Embryonic facial prominence (tissue), 1 donor: ENCODE measurements around the gene C19orf67.

Experiments used
- DNase-seq: peaks from one replicate; pipeline ENCODE4 v3.0.0-alpha.2; 2016; ENCODE audit errors: extremely low spot score

C19orf67 gene

DNA sequence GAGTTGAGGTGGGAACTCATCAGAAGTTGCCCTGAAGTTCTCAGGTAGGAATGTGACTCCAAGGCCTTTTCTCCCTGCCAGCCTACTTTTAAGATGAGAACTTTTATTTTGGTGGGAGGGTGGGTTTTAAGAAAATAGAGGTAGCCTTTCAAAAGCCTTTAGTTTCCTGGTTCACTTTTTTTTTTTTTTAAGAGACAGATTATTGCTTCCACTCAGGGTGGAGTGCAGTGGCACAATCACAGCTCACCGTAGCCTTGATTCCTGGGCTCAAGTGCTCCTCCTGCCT is 3.0 kb downstream of the C19orf67 start:
- DNase-seq = no peak

- no peak for DNase-seq
These were observed 3.5 kb downstream of the C19orf67 start for GRCh38 chr19:14081797-14082674.

GRCh38 chr19:14080887-14081796 is 4.4 kb downstream of the C19orf67 start:
- peak; percentile 99 for DNase-seq

DNA sequence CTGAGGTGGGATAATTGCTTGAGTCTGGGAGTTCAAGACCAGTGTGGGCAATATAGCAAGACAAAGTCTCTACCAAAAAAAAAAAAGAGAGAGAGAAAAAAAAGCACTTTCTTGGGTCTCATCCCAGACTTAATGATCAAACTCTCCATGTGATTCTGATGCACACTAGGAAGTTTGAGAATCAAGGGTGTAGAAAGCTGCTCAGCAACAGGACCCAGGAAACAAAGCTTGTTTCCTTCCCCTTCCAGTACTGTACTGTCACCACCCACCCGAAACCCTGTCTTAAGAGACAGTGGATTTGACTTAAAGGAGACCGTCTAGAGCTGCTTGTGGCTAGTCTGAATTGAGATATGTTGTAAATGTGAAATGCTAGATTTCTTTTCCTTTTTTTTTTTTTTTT is 7.2 kb downstream of the C19orf67 start:
- no peak for DNase-seq

DNA sequence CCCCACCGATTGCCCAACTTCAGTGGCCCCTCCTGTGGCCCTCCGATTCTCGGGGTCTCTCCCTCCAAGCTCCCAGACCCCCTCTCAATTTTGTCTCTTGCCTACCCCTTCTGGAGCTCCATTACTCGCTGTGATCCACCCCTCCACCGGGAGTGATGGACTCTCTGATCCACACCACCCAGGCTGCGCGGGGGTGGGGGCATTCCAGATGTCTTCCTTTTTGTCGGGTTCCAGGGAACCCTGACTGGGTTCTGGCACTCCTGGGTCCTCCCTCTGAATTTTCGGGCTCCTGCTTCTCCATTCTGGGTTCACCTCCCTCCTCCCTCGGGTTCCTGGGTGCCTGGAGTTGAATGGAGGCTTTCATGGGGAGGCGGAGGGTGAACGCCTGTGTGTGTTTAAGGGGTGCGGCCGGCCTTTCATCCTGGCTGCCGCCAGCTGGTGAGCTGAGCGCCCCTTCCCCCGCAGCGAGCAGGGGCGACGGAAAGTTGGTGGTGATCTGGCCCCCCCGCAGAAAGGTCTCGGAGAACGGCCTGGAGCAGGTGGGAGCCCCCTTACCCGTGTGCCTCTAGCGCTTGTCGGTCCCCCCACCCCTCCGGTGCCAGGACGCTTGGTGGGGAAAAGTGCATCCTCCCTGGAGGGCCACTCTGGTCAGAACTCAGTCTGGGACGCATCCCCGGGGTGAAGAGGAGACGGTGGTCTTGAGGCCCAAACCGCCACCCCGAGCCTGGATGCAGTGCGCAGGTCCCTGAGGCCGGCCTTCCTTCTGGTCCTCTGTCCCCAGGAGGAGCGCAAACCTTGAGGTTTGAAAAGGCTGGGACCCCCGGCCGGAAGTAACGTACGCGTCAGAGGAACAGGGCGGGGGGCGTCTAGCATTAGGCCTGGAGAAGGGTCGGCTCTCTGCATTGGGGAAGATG is 11.4 kb downstream of the C19orf67 start:
- no peak for DNase-seq

- DNase-seq = no peak
These were observed 12.2 kb downstream of the C19orf67 start for GRCh38 chr19:14073261-14073924.

DNA sequence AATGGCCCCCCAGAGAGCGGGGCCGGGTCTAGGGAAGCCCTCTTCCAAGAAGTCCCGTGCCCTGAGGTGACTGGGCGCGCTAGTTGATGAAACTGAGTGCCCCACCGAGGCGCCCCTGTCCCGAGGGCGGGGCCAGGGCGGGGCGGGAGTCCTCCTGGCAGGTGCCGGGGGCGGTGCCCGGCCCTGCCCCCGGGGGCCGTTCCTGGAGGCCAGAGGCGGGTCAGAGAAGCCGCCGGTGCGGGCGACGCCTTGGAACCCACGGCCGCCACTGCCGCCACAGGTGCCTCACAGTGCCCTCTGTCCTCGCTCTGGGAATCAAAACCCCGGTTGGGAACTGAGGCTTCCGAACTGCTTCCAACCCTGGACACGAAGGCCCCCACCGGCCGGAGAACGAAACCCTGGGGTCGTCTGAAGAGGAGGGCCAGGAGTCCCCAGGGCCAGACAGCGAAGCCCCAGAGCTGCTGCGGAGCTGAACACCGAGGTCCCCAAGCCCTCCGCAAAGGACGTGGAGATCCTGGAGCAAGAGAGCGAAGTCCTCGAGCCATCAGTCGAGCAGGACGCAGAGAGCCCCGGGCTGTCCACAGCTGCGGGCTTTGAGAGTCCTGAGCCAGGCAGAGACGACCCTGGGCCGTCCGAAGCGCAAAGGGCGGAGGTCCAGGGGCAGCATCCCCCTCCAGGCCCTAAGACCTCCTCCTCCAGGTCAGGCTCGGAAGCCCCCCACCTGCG is 12.9 kb downstream of the C19orf67 start, which contains the start of gene MISP3:
MISP3 (plus strand) TSS at position 252 of the 726 bp plus-strand sequence. CDS start 524 bp downstream, outside the sequence.
- DNase-seq = no peak

DNA sequence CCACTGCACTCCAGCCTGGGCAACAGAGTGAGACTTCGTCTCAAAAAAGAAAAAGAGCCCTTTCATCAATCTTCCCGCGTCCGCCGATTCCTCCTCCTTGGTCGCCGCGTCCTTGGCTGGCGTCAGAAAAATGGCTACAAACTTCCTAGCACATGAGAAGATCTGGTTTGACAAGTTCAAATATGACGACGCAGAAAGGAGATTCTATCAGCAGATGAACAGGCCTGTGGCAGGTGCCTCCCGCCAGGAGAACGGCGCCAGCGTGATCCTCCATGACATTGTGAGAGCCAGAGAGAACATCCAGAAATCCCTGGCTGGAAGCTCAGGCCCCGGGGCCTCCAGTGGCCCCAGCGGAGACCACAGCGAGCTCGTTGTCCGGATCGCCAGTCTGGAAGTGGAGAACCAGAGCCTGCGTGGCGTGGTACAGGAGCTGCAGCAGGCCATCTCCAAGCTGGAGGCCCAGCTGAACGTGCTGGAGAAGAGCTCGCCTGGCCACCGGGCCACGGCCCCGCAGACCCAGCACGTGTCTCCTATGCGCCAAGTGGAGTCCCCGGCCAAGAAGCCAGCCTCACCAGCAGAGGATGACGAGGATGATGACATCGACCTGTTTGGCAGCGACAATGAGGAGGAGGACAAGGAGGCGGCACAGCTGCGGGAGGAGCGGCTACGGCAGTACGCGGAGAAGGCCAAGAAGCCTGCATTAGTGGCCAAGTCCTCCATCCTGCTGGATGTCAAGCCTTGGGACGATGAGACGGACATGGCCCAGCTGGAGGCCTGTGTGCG is 15.1 kb downstream of the C19orf67 start:
- DNase-seq = no peak

DNA sequence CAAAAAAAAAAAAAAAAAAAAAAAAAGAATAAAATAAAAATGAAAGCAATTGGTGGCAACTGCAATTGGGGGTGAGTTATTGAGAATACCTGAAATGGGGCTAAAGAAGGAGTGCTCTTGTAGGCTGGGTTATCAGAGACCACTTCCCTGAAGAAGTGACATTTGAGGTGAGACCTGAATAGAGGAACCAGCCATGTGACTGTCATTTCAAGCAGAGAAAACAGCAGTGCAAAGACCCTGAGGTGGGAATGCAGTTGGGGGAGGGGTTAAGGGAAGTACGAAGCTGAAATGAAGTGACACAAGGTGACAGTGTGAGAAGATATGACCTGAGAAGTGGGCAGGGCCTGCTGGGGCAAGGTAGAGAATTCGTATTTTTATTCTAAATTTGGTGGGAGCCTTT is 19.4 kb downstream of the C19orf67 start:
- no peak for DNase-seq

GRCh38 chr19:14063105-14063504 is 22.5 kb downstream of the C19orf67 start:
- no peak for DNase-seq

- no peak for DNase-seq
These were observed 23.1 kb downstream of the C19orf67 start for GRCh38 chr19:14062558-14062855.

DNA sequence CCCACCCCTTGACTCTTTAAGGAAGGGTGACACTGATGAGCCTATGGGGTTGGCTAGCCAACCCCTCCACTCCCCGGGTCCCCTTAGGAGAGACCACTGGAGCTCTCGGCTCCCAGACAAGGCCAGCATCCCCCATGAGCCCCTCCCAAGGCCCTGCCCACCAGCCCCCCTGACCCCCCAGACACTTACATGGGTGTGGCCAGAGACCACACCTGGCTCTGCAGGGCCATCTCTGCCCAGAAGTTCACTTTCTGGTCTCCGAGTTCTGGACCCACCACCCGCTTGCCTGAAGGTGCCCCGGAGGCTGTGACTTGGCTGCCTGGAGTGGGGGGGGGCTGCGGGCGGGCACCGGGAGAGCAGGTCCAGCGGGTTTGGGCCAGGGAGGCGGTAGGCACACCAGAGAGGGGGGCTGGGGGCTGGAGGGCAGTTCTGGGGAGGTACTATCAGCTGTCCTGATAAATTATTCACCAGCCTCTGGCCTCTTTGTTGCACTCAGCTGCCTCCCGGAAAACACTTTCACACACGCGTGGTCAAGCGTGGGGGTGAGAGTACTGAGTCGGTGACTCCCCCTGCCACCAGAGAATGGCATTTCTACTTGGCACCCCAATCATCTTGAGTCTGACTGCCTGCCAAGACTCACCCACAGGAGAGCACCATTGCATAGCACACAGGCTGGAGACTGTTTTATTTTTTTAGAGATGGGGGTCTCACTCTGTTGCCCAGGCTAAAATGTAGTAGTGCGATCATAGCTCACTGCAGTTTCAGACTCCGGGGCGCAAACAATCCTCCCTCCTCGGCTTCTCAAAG is 23.6 kb downstream of the C19orf67 start, which contains the start of gene PALM3:
PALM3 (minus strand) TSS at position 326 of the 807 bp plus-strand sequence; CDS start at position 230, 96 bp downstream.
- DNase-seq = no peak

DNA sequence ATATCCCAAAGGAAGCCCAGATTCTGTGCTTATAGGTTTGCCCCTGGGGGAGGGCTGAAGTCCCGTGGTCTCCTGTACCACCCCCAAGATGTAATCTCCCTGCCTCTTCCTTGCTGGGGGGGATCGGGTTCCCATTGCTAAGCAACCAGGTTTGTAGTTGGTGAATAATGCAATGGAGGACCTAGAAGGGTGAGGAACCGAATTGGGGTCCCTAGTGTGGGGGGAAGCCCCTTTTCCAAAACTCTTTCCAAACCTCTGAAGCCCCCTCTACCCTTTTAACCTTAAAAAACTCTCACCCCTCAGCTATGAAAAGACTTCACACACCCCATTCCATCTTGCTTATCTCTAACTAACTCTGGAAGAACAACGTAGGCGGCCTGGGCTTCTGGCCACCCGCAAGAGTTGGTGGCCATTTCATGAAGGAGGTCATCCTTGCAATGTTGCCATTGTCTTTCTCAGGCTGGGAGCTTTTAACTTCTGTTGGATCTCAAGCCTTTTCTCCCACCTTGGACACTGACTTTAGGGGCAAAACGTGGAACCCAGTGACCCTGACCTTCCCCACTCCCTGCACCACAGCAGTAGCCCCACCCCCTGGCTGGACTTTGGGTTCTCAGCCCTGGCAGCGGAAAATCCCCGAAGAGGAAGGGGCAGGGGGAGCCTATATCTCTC is 24.4 kb downstream of the C19orf67 start:
- DNase-seq = no peak

DNA sequence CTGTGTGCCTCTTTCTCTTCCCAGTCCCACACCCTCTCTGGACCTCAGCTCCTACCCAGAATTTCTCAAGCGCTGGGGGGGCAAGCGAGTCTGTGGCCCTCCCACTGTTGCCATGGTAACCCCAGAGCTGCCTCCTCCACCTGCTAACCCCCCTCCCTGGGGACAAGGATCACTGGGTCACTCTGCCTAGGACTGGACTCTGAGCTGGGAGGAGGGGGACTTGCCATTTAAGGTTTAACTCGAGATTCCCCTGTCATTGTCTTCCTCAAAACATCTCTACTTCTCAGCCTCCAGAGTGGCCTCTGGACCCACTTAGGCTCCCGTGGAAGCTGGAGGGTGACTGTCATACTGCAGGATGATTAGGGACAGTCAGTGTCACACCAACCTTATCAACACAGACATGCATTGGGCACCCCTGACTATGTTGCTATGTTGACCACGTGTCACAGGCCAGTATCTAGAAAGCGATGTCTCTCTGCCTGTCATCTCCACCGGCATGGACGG is 25.9 kb downstream of the C19orf67 start:
- DNase-seq = no peak

GRCh38 chr19:14059093-14059480 is 26.5 kb downstream of the C19orf67 start:
- DNase-seq = no peak

- DNase-seq = no peak
These were observed 27.1 kb downstream of the C19orf67 start for GRCh38 chr19:14058182-14059092.

GRCh38 chr19:14056741-14057356 is 28.7 kb downstream of the C19orf67 start:
- no peak for DNase-seq
